IMR-90 (cell line): ENCODE data around the gene SSU72. TPM values are rescaled to one million over a fixed set of nuclear protein-coding genes. Genes with fewer than 3 reads are reported as not detected.

Experiments
- ATAC-seq: fragments of 200-7000 bp; cut with Tn5 transposase; 2 replicates; pipeline ENCODE4 v1.9.1; 2020; ENCODE audit warnings: low read depth, mild to moderate bottlenecking, moderate library complexity
- BruUV-seq: library from RNA; stranded (reverse); fragments of 400-500 nt; replicated peaks from 2 replicates; lab custom pipeline; 2021; lab: Mats Ljungman, UMichigan
- CTCF ChIA-PET: fragments of 300-600 bp; formaldehyde crosslinking; extraction: SDS; loops from one replicate; lab custom pipeline; 2021; ENCODE audit warnings: antibody characterized with exemption; lab: Yijun Ruan, JAX
- POLR2A ChIA-PET: fragments of 300-600 bp; sonication (Branson Sonifier 250); formaldehyde crosslinking; loops from one replicate; lab custom pipeline; 2022; ENCODE audit warnings: antibody characterized with exemption; ENCODE audit not compliant: unreplicated experiment; lab: Charles Lee
- DNase-seq: peaks from one replicate; pipeline ENCODE4 v3.0.0; 2013
- H2AFZ ChIP-seq: replicated peaks from 2 replicates; pipeline ENCODE3; 2013; ENCODE audit warnings: low read length, mild to moderate bottlenecking; ENCODE audit not compliant: poor library complexity
- H2AK5ac ChIP-seq: 2 replicates; pipeline ENCODE4 v1.6.1; 2013; ENCODE audit warnings: low read depth, low read length, inconsistent platforms
- H2AK9ac ChIP-seq: replicated peaks from 2 replicates; pipeline ENCODE3; 2013; ENCODE audit warnings: mild to moderate bottlenecking, low read depth, low read length, moderate library complexity; ENCODE audit not compliant: poor library complexity
- H2BK120ac ChIP-seq: 2 replicates; pipeline ENCODE4 v1.6.1; 2013; ENCODE audit warnings: low read depth, low read length, inconsistent platforms
- H2BK15ac ChIP-seq: 3 replicates; pipeline ENCODE4 v1.6.1; 2013; ENCODE audit warnings: low read depth, low read length, inconsistent platforms
- H2BK20ac ChIP-seq: 2 replicates; pipeline ENCODE4 v1.6.1; 2013; ENCODE audit warnings: low read depth, mild to moderate bottlenecking, inconsistent platforms, low read length, moderate library complexity
- H2BK5ac ChIP-seq: 2 replicates; pipeline ENCODE4 v1.6.1; 2013; ENCODE audit warnings: mild to moderate bottlenecking, low read depth, low read length, inconsistent platforms; ENCODE audit not compliant: poor library complexity, severe bottlenecking
- H3K14ac ChIP-seq: replicated peaks from 2 replicates; pipeline ENCODE4 v1.6.1; 2013; ENCODE audit warnings: low read depth, low read length, inconsistent platforms
- H3K18ac ChIP-seq: 2 replicates; pipeline ENCODE4 v1.6.1; 2013; ENCODE audit warnings: low read depth, low read length, control low read depth
- H3K23ac ChIP-seq: 2 replicates; pipeline ENCODE4 v1.6.1; 2013; ENCODE audit warnings: low read depth, low read length, inconsistent platforms
- H3K27ac ChIP-seq: 2 replicates; pipeline ENCODE4 v1.5.1; 2013; ENCODE audit warnings: mild to moderate bottlenecking, control low read depth, low read length; ENCODE audit not compliant: insufficient read depth
- H3K27me3 ChIP-seq: 2 replicates; pipeline ENCODE4 v1.6.1; 2013; ENCODE audit warnings: low read length; ENCODE audit not compliant: control insufficient read depth, insufficient read depth
- H3K36me3 ChIP-seq: 2 replicates; pipeline ENCODE4 v1.6.1; 2013; ENCODE audit warnings: low read length, mixed read lengths; ENCODE audit not compliant: control insufficient read depth, insufficient read depth
- H3K4ac ChIP-seq: 2 replicates; pipeline ENCODE4 v1.6.1; 2013; ENCODE audit warnings: low read depth, low read length, inconsistent platforms
- H3K4me1 ChIP-seq: 2 replicates; pipeline ENCODE4 v1.6.1; 2013; ENCODE audit warnings: low read length, mixed read lengths; ENCODE audit not compliant: control insufficient read depth, insufficient read depth
- H3K4me2 ChIP-seq: 2 replicates; pipeline ENCODE4 v1.6.1; 2013; ENCODE audit warnings: low read depth, mild to moderate bottlenecking, control low read depth, low read length, moderate library complexity
- H3K4me3 ChIP-seq: 2 replicates; pipeline ENCODE4 v1.5.1; 2013; ENCODE audit warnings: low read depth, mild to moderate bottlenecking, control low read depth, low read length, moderate library complexity; ENCODE audit not compliant: insufficient read depth
- H3K56ac ChIP-seq: 2 replicates; pipeline ENCODE4 v1.6.1; 2013; ENCODE audit warnings: low read length, inconsistent platforms; ENCODE audit not compliant: insufficient read depth; ENCODE audit errors: extremely low read depth
- H3K79me1 ChIP-seq, 2 experiments: 2 replicates each; pipeline ENCODE4 v1.6.1; 2013; ENCODE audit warnings: low read length in 2 of 2, inconsistent platforms in 1 of 2, low read depth in 1 of 2
- H3K9ac ChIP-seq: 2 replicates; pipeline ENCODE4 v1.6.1; 2013; ENCODE audit warnings: low read depth, low read length, control low read depth
- H3K9me1 ChIP-seq: 2 replicates; pipeline ENCODE4 v1.6.1; 2013; ENCODE audit warnings: low read length, inconsistent platforms; ENCODE audit not compliant: insufficient read depth
- H3K9me3 ChIP-seq: 2 replicates; pipeline ENCODE4 v1.6.1; 2013; ENCODE audit warnings: low read length; ENCODE audit not compliant: control insufficient read depth, insufficient read depth
- H4K20me1 ChIP-seq: 2 replicates; pipeline ENCODE4 v1.6.1; 2013; ENCODE audit warnings: low read length, inconsistent platforms; ENCODE audit not compliant: insufficient read depth
- H4K5ac ChIP-seq: 2 replicates; pipeline ENCODE4 v1.6.1; 2013; ENCODE audit warnings: mild to moderate bottlenecking, low read depth, low read length, control low read depth
- H4K8ac ChIP-seq, 2 experiments: 2 replicates each; pipeline ENCODE4 v1.6.1; 2013; ENCODE audit warnings: low read depth in 2 of 2, low read length in 2 of 2, control low read depth in 1 of 2, inconsistent platforms in 1 of 2
- H4K91ac ChIP-seq: 2 replicates; pipeline ENCODE4 v1.6.1; 2013; ENCODE audit warnings: low read depth, low read length, inconsistent platforms; ENCODE audit not compliant: insufficient read depth
- BHLHE40 ChIP-seq: fragments of 150-350 bp; IDR thresholded peaks from 2 replicates; pipeline ENCODE4 v1.6.1; 2016; ENCODE audit warnings: mild to moderate bottlenecking, low read depth, low read length
- CHD1 ChIP-seq: IDR thresholded peaks from 2 replicates; pipeline ENCODE4 v1.6.1; 2012; ENCODE audit warnings: low read depth, low read length, improper control_type of control experiment
- FOS ChIP-seq: fragments of 150-350 bp; IDR thresholded peaks from 2 replicates; pipeline ENCODE4 v1.6.1; 2016; ENCODE audit warnings: low read depth, low read length
- WGBS, 2 experiments: methylation state at CpG; one replicate each; pipeline versions ENCODE4 v1.1.5 to v1.1.7; 2013; ENCODE audit warnings: missing lambda C conversion rate in 2 of 2; ENCODE audit not compliant: insufficient read length in 1 of 2; ENCODE audit errors: extremely low coverage in 2 of 2; 5-methylcytosine and 5-hydroxymethylcytosine counted together
- dilution Hi-C: fragments of 300-500 bp; cut with HindIII; formaldehyde crosslinking; loops from one replicate; pipeline ENCODE4 v1.14.3; 2018; ENCODE audit warnings: low sequenced_read_pairs; ENCODE audit not compliant: unreplicated experiment
- in situ Hi-C: fragments of 300-500 bp; cut with MboI; formaldehyde crosslinking; loops from 3 replicates; pipeline ENCODE4 v1.14.3; 2019; ENCODE audit warnings: low sequenced_read_pairs, inconsistent platforms, mixed read lengths
- intact Hi-C: fragments of 100-400 bp; cut with micrococcal nuclease; formaldehyde crosslinking; loops from 2 replicates; pipeline ENCODE4 v1.10.0; 2022
- polyA plus RNA-seq, 3 experiments: library from polyadenylated mRNA; depleted of rRNA; stranded (reverse); fragments of >200 nt; gene quantifications; 2 replicates each; pipeline ENCODE4 v1.2.3, GENCODE V29; 2012; ENCODE audit warnings: low replicate concordance in 1 of 3
- total RNA-seq: library from RNA; depleted of rRNA; stranded (reverse); fragments of >200 nt; gene quantifications from 2 replicates; pipeline ENCODE4 v1.2.3, GENCODE V29; 2012

The SSU72 gene
- total and polyA plus RNA-seq, 2 of the 4 experiments (the other 2 are of a cell fraction) = 33.7 to 88.4 TPM

GRCh38 chr1:1605034-1605591 lies 30.4 kb upstream of the SSU72 start:
- Histone ChIP-seq H4K91ac (no peak overlapping the region), H4K20me1 (no peaks in the 10 kb centered on the region), H3K18ac (no peak overlapping the region), H3K56ac (no peak overlapping the region), H4K8ac (no peak overlapping the region), H3K4me3 (no peak overlapping the region), H3K4ac (no peak overlapping the region), H3K4me1 (peaks cover 3% of the 10 kb centered on the region; the same call in 1 of the 2 replicates), H3K9me1 (no peaks in the 10 kb centered on the region), H3K14ac (no peak overlapping the region), H2BK15ac (no peak overlapping the region), H3K9ac (no peak overlapping the region), H3K9me3 (no peaks in the 10 kb centered on the region), H3K79me1 (0 out of 4 replicates have a peak, but pooled peaks cover 0 to 3% of the 10 kb centered on the region in 2 experiments), H3K27ac (no peak overlapping the region), H3K4me2 (no peak overlapping the region), H2BK120ac (no peak overlapping the region), H2AK5ac (no peak overlapping the region), H2BK5ac (no peak overlapping the region), H4K5ac (no peak overlapping the region), H3K36me3 (no peaks in the 10 kb centered on the region), H2AFZ (no peak overlapping the region), H3K27me3 (peaks cover 3% of the 10 kb centered on the region; the same call in 1 of the 2 replicates), H2BK20ac (no peak overlapping the region), H3K23ac (no peak overlapping the region), H2AK9ac (no peak overlapping the region)
- BruUV-seq = no TSS peak
- DNase-seq (no peak), ATAC-seq (no peak)
- 62% methylated on average over 3 of the region's 14 CpGs; no CpG with 5 or more reads in 1 of the 2 experiments for WGBS, 2 experiments
- in situ Hi-C loops (no loop called here), intact Hi-C loops (no loop called here), dilution Hi-C loops (no loop called here)
- ChIA-PET POLR2A (no interaction called here), CTCF (no interaction called here)
- TF ChIP-seq FOS (no peak), BHLHE40 (no peak), CHD1 (no peak)
